BLaER1 (cell line): ENCODE results near the gene SLCO3A1.
"Not testable (repeated sequence)": the region's sequence is repeated elsewhere in the genome, so short reads cannot be mapped to it uniquely, and the experiment has no call there.

Experiments used
- H3K27ac ChIP-seq: shearing (Covaris generic); formaldehyde crosslinking; 2 replicates; pipeline ENCODE4 v1.8.1; 2022
- H3K27me3 ChIP-seq: shearing (Covaris generic); formaldehyde crosslinking; 2 replicates; pipeline ENCODE4 v1.8.1; 2022
- H3K36me3 ChIP-seq: shearing (Covaris generic); formaldehyde crosslinking; 2 replicates; pipeline ENCODE4 v1.8.1; 2022
- H3K4me1 ChIP-seq: shearing (Covaris generic); formaldehyde crosslinking; 2 replicates; pipeline ENCODE4 v1.8.1; 2022
- H3K4me2 ChIP-seq: shearing (Covaris generic); formaldehyde crosslinking; 2 replicates; pipeline ENCODE4 v1.8.1; 2022
- H3K4me3 ChIP-seq: shearing (Covaris generic); formaldehyde crosslinking; 2 replicates; pipeline ENCODE4 v1.8.1; 2022
- H3K9ac ChIP-seq: shearing (Covaris generic); formaldehyde crosslinking; 2 replicates; pipeline ENCODE4 v1.8.1; 2022
- H3K9me3 ChIP-seq: shearing (Covaris generic); formaldehyde crosslinking; 2 replicates; pipeline ENCODE4 v1.8.1; 2022
- H4K20me1 ChIP-seq: shearing (Covaris generic); formaldehyde crosslinking; 2 replicates; pipeline ENCODE4 v1.8.1; 2022
- Cebpa-rat ChIP-seq: shearing (Covaris generic); IDR thresholded peaks from 2 replicates; pipeline ENCODE4 v1.8.1; 2022

Gene SLCO3A1

DNA sequence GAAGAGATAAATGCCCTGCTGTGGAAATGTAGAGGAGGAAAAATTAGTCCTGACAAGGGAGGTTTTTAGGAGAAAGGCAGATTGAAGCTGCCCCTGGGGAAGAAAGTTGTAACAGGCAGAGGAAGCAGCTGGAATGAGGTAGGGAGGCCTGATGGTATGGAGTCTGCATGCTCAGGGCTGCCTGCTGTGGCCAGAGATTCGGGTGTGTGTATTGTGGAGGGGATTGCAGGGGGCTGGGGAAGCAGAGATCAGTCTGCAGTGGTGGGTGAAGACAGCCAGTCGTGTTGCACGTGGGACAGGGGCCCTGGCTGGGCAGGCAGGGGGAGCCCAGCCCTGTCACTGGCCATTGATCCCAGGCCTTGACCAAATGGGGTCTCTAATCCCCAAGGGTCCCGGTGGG is 96.5 kb downstream of the SLCO3A1 start:
- H3K4me2 ChIP-seq = peak overlapping the region; percentile 14; the same call in 1 of the 2 replicates
- H3K9me3 ChIP-seq = no peaks in the 10 kb centered on the region
- no peak overlapping the region for H3K27ac ChIP-seq
- TF ChIP-seq Cebpa-rat = no peak
- H3K36me3 ChIP-seq = no peaks in the 10 kb centered on the region
- H3K4me3 ChIP-seq = no peak overlapping the region
- no peaks in the 10 kb centered on the region for H3K27me3 ChIP-seq
- 0 out of 2 replicates have a peak, but pooled peaks cover 7% of the 10 kb centered on the region for H4K20me1 ChIP-seq
- no peak overlapping the region for H3K9ac ChIP-seq
- H3K4me1 ChIP-seq = peaks cover 24% of the 10 kb centered on the region

- Histone ChIP-seq H3K27me3 (no peaks in the 10 kb centered on the region), H3K4me2 (no peak overlapping the region), H4K20me1 (0 out of 2 replicates have a peak, but pooled peaks cover 7% of the 10 kb centered on the region), H3K27ac (no peak overlapping the region), H3K36me3 (no peaks in the 10 kb centered on the region), H3K4me1 (peaks cover 26% of the 10 kb centered on the region), H3K4me3 (no peak overlapping the region), H3K9me3 (no peaks in the 10 kb centered on the region), H3K9ac (no peak overlapping the region)
- no peak for TF ChIP-seq Cebpa-rat
These were observed 97.3 kb downstream of the SLCO3A1 start for GRCh38 chr15:91950631-91951329.

DNA sequence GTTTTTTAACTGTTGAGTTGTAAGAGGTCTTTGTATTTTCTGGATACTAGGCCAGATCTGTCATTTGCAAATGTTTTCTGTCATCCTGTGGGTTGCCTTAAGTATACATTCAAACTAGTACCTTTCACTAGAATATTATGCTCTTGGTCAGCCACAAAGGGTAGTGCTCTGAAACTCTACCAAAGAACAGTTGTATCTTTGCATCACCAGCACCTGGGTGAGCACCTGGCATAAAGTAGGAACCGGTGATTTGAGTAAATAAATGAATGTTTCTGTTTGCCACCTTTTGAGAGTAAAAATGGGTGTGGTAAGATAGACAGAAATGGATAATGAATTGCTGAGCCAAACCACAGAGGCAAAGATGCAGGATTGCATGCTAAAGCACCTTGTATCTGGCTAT is 98.7 kb downstream of the SLCO3A1 start:
- H3K27ac ChIP-seq = no peak overlapping the region
- no peaks in the 10 kb centered on the region for H3K27me3 ChIP-seq

DNA sequence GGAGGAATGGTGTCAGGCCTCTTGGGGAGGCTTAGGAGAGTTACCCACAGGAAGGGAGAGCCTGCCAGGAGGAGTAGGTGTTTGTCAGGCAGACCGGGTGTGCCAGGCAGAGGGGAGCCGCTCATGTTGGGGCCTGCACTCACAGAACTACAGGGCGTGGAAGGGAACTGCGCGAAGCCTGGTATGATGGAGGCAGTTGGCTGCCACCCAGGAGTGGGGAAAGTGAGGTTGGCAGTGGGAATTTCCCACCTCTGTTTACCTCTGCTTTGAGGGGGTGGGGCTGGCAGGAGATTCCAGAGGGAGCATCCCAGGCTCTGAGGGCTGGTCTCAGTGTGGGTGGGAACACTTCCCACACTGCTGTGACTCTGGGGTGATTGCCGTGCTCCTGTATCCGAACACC is 99.9 kb downstream of the SLCO3A1 start:
- H3K4me1 ChIP-seq = peaks cover 33% of the 10 kb centered on the region
- peak overlapping the region; percentile 36 for H3K4me2 ChIP-seq
- H3K9me3 ChIP-seq = no peaks in the 10 kb centered on the region
- no peaks in the 10 kb centered on the region for H3K36me3 ChIP-seq
- H3K27me3 ChIP-seq = no peaks in the 10 kb centered on the region
- no peak overlapping the region for H3K9ac ChIP-seq
- H4K20me1 ChIP-seq = no peaks in the 10 kb centered on the region
- H3K4me3 ChIP-seq = no peak overlapping the region
- no peak overlapping the region for H3K27ac ChIP-seq
- TF ChIP-seq Cebpa-rat = no peak

More for the DNA sequence above, 98.7 kb downstream of the SLCO3A1 start:
- H3K9me3 ChIP-seq = no peaks in the 10 kb centered on the region
- H3K4me1 ChIP-seq = peaks cover 33% of the 10 kb centered on the region
- H3K36me3 ChIP-seq = no peaks in the 10 kb centered on the region
- TF ChIP-seq Cebpa-rat = no peak
- H3K9ac ChIP-seq = no peak overlapping the region
- H4K20me1 ChIP-seq = 0 out of 2 replicates have a peak, but pooled peaks cover under 1% of the 10 kb centered on the region
- H3K4me3 ChIP-seq = no peak overlapping the region
- H3K4me2 ChIP-seq = no peak overlapping the region

GRCh38 chr15:91954292-91954691 is 100.8 kb downstream of the SLCO3A1 start:
- peaks cover 33% of the 10 kb centered on the region for H3K4me1 ChIP-seq
- no peak overlapping the region for H3K27ac ChIP-seq
- no peaks in the 10 kb centered on the region for H3K9me3 ChIP-seq
- no peaks in the 10 kb centered on the region for H3K36me3 ChIP-seq
- no peak for TF ChIP-seq Cebpa-rat
- H3K27me3 ChIP-seq = no peaks in the 10 kb centered on the region
- H4K20me1 ChIP-seq = no peaks in the 10 kb centered on the region
- H3K4me3 ChIP-seq = no peak overlapping the region
- H3K4me2 ChIP-seq = peak overlapping the region; percentile 8; the same call in 1 of the 2 replicates
- no peak overlapping the region for H3K9ac ChIP-seq

DNA sequence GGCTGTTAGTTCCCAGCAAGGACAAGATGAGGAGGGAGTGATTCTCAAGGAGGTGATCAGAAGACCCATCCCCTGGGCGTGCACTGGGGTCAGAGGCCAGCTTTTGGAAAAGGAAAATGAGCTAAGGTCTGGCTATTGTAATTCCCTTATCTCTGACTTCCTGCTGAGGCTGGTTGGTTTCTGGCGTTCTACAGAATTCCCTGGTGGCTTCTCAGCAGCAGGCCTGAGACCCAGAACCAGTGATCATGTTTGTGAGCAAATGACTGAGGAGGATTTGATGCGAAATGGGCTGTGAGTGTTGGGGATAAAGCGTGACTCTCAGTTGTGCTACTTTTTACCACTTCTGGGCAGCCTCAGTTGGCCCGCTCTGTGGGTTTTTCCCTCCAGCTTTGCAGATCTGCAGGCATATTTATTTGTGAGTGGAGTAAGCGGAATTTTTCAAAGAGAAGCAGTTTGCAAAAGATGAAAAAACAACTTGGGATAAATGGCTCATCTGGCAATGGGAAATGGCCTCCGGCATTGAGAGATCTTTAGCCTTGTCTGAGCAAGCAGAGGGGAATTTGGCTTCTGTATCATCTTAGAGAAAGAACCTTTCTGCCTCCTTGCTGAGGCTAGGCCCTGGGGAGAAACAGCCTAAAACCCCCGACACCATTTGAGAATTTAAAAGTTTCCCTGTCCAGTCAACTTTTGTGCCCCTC is 102.7 kb downstream of the SLCO3A1 start:
- H3K4me1 ChIP-seq = peaks cover 26% of the 10 kb centered on the region
- no peaks in the 10 kb centered on the region for H3K9me3 ChIP-seq
- no peaks in the 10 kb centered on the region for H3K27me3 ChIP-seq
- no peak overlapping the region for H3K9ac ChIP-seq
- H3K36me3 ChIP-seq = no peaks in the 10 kb centered on the region
- no peak overlapping the region for H3K4me3 ChIP-seq
- no peak for TF ChIP-seq Cebpa-rat
- no peaks in the 10 kb centered on the region for H4K20me1 ChIP-seq
- H3K4me2 ChIP-seq = peak overlapping the region; percentile 36
- no peak overlapping the region for H3K27ac ChIP-seq

- no peak for TF ChIP-seq Cebpa-rat
- Histone ChIP-seq H3K4me3 (no peak overlapping the region), H3K27ac (no peak overlapping the region), H3K4me1 (peaks cover 2% of the 10 kb centered on the region), H3K4me2 (no peak overlapping the region), H3K36me3 (no peaks in the 10 kb centered on the region), H4K20me1 (no peaks in the 10 kb centered on the region), H3K9ac (no peak overlapping the region), H3K27me3 (no peaks in the 10 kb centered on the region), H3K9me3 (peaks cover 4% of the 10 kb centered on the region)
These were observed 107.8 kb downstream of the SLCO3A1 start for GRCh38 chr15:91961357-91961756.

DNA sequence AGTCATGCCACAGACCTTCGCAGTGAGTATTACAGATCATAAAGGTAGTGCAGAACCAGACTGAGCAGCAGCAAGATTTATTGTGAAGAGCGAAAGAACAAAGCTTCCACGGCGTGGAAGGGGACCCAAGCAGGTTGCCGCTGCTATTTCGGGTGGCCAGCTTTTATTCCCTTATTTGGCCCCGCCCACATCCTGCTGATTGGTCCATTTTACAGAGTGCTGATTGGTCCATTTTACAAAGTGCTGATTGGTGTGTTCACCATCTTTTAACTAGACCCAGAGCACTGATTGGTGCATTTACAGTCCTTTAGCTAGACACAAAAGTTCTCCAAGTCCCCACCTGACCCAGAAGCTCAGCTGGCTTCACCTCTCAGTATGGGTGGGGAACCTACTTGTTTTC is 110.2 kb downstream of the SLCO3A1 start:
- H3K9ac ChIP-seq, H3K4me1 ChIP-seq, H3K27ac ChIP-seq, H3K4me3 ChIP-seq, H3K27me3 ChIP-seq, H3K36me3 ChIP-seq, H4K20me1 ChIP-seq, H3K4me2 ChIP-seq, H3K9me3 ChIP-seq: not testable (repeated sequence)

DNA sequence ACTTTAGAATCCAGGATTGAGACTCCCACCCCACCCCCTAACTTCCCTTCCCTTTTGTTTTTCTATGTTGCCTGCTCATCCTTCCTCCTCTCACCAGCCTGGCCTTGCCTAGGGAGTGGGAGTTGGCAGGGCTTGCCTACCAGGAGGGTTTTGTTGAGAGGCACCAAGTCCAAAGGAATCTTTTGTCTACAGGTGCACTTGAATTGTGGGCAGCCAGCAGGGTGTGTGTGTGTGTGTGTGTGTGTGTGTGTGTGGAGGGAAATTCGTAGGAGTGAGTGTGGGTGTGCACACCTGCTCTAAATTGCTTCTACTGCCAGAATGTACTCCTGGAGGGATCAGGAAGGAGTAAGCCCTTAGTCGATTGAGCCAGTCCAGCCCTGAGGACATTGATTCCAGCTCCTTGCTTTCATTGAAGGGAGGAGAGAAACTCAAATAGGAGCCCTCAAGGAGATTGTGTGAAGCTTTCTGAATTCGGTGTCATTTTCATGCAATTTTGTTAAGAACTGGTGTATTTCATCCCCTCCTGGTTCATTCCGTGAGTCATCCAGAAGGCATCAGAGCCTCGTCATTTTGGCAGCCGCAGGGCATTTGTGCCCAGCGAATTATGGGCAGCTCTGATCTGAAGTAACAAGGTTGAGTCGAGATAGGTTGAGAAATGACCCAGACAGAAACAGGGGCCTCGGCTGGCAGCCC is 112.1 kb downstream of the SLCO3A1 start:
- H3K4me1 ChIP-seq = no peaks in the 10 kb centered on the region
- H3K27me3 ChIP-seq = no peaks in the 10 kb centered on the region
- no peak for TF ChIP-seq Cebpa-rat
- H3K4me3 ChIP-seq = no peak overlapping the region
- H3K27ac ChIP-seq = no peak overlapping the region
- H3K4me2 ChIP-seq = no peak overlapping the region
- H4K20me1 ChIP-seq = no peaks in the 10 kb centered on the region
- no peak overlapping the region for H3K9ac ChIP-seq
- peaks cover 4% of the 10 kb centered on the region for H3K9me3 ChIP-seq
- no peaks in the 10 kb centered on the region for H3K36me3 ChIP-seq

DNA sequence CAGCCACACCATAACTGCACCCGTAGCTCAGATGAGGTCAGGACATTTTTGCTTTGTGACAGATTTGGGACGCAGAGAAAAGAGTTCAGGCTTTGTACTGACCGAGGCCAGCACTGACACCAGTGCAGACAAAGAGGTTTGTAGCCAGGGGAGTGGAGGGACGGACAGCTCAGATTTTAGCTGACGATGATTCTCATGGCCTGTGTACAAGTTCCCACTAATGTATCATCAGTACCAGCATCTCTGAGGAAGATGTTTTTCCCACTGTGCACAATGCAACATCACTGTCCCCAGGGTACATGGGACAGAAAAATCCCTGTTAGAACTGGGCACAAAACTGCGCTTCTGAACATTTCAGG is 112.7 kb downstream of the SLCO3A1 start:
- Histone ChIP-seq H3K9me3 (peaks cover 4% of the 10 kb centered on the region), H3K4me1 (no peaks in the 10 kb centered on the region), H3K27ac (no peak overlapping the region), H3K4me2 (no peak overlapping the region), H4K20me1 (no peaks in the 10 kb centered on the region), H3K9ac (no peak overlapping the region), H3K4me3 (no peak overlapping the region), H3K36me3 (no peaks in the 10 kb centered on the region), H3K27me3 (no peaks in the 10 kb centered on the region)
- no peak for TF ChIP-seq Cebpa-rat
